Vagina (tissue), 2 donors: ENCODE data around the gene APBB2. TPM values are rescaled to one million over a fixed set of nuclear protein-coding genes. Genes with fewer than 3 reads are reported as not detected.

Source experiments
- DNase-seq, 2 donors: peaks; one replicate each; pipeline ENCODE4 v3.0.0-alpha.2; 2017; ENCODE audit errors: extremely low spot score in 2 of 2
- H3K27ac ChIP-seq: fragments of 200-600 bp; sonication (generic); one replicate; pipeline ENCODE4 v1.5.1; 2019
- H3K27me3 ChIP-seq: fragments of 200-600 bp; sonication (generic); one replicate; pipeline ENCODE4 v1.5.1; 2019
- H3K36me3 ChIP-seq, 2 donors: fragments of 200-600 bp; sonication (generic); one replicate each; pipeline ENCODE4 v1.5.1; 2017 to 2019
- H3K4me1 ChIP-seq: fragments of 200-600 bp; sonication (generic); one replicate; pipeline ENCODE4 v1.5.1; 2019
- H3K4me3 ChIP-seq, 2 donors: fragments of 200-600 bp; sonication (generic); 1 replicate in 1 of 2; 2 replicates in 1 of 2; pipeline ENCODE4 v1.5.1; 2016 to 2019
- H3K9me3 ChIP-seq: fragments of 200-600 bp; sonication (generic); one replicate; pipeline ENCODE4 v1.5.1; 2019
- POLR2A ChIP-seq, 2 donors: fragments of 450-650 bp; IDR thresholded peaks; one replicate each; pipeline ENCODE4 v1.6.1; 2017; ENCODE audit warnings: antibody characterized with exemption in 2 of 2, mild to moderate bottlenecking in 2 of 2, moderate library complexity in 2 of 2
- POLR2AphosphoS5 ChIP-seq, 2 donors: sonication (generic); formaldehyde crosslinking; IDR thresholded peaks; one replicate each; pipeline ENCODE4 v1.9.0; 2017; ENCODE audit warnings: antibody characterized with exemption in 2 of 2, mild to moderate bottlenecking in 2 of 2, low read depth in 1 of 2; ENCODE audit not compliant: insufficient read depth in 1 of 2
- intact Hi-C: fragments of 100-400 bp; cut with DNase I; formaldehyde crosslinking; loops from one replicate; pipeline ENCODE4 v1.15.1; 2023
- total RNA-seq: library from RNA; depleted of rRNA; stranded (reverse); fragments of >200 nt; gene quantifications from one replicate; pipeline ENCODE4 v1.2.3, GENCODE V29; 2016
- TF ChIP-seq, protein P1 (sequence below), 3 experiments: fragments of 450-650 bp in 2 of 3; fragments of 200-600 bp in 1 of 3; sonication (generic) in 1 of 3; IDR thresholded peaks; one replicate each; pipeline ENCODE4 v1.5.1; 2017 to 2019; ENCODE audit warnings: antibody characterized with exemption in 3 of 3, mild to moderate bottlenecking in 2 of 3, moderate library complexity in 2 of 3

APBB2 gene
- total RNA-seq, 1 donor from 2014 or later = 68.8 TPM

DNA sequence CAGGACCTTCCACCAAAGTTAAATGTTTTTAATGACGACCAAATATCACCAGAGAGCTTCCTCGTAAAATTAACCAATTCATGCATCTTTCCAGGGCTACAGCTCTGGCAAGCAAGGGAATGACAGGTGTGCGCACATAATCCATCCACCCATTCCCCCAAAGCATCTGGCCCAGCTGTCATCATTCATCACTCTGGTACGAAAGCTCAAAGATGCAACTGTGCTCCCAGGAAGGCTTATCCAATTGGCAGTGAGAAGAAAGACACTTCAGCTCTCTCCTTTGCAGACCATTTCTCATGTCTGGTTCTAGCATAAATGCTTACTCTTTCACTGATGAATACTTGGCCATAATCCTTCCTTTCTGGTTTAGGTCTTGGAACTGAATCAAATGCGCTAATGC lies 325.4 kb downstream of the APBB2 start:
- no peak for TF ChIP-seq POLR2AphosphoS5 (IDR thresholded peaks at IDR 0.05; ENCODE audit: insufficient read depth in 1 of 2, low read depth in 1 of 2)
- no peak for TF ChIP-seq POLR2A (IDR thresholded peaks at IDR 0.05)
- TF ChIP-seq, protein P1, sequence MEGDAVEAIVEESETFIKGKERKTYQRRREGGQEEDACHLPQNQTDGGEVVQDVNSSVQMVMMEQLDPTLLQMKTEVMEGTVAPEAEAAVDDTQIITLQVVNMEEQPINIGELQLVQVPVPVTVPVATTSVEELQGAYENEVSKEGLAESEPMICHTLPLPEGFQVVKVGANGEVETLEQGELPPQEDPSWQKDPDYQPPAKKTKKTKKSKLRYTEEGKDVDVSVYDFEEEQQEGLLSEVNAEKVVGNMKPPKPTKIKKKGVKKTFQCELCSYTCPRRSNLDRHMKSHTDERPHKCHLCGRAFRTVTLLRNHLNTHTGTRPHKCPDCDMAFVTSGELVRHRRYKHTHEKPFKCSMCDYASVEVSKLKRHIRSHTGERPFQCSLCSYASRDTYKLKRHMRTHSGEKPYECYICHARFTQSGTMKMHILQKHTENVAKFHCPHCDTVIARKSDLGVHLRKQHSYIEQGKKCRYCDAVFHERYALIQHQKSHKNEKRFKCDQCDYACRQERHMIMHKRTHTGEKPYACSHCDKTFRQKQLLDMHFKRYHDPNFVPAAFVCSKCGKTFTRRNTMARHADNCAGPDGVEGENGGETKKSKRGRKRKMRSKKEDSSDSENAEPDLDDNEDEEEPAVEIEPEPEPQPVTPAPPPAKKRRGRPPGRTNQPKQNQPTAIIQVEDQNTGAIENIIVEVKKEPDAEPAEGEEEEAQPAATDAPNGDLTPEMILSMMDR (IDR thresholded peaks at IDR 0.05) = no peak
- Histone ChIP-seq H3K9me3 (no peaks in the 10 kb centered on the region), H3K4me1 (no peaks in the 10 kb centered on the region), H3K36me3 (peaks cover 0 to 27% of the 10 kb centered on the region in 2 donors), H3K27me3 (no peaks in the 10 kb centered on the region), H3K27ac (no peak overlapping the region), H3K4me3 (no peak overlapping the region)
- DNase-seq = no peak
- intact Hi-C loops = no loop called here

DNA sequence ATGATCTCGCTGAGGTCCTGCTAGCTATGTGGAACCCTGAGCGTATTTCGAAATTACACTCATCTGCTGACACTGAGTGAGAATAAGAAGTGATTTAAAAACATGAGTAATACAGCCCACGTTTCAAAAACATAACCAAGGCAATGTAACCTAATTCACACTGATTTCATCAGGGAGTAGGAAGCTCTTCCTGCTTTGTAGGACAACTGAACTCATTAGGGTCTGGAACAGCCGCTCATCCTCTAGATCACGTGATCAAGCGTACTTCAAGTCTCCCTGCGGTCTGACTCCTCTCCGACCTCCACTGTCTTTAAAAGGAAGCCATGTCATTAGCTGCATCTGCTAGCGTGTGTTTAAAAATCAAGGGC lies 326.6 kb downstream of the APBB2 start:
- H3K27ac ChIP-seq = no peak overlapping the region
- TF ChIP-seq POLR2AphosphoS5 (IDR thresholded peaks at IDR 0.05; ENCODE audit: insufficient read depth in 1 of 2, low read depth in 1 of 2) (no peak), POLR2A (IDR thresholded peaks at IDR 0.05) (no peak)
- TF ChIP-seq, protein P1 (IDR thresholded peaks at IDR 0.05) = no peak

DNA sequence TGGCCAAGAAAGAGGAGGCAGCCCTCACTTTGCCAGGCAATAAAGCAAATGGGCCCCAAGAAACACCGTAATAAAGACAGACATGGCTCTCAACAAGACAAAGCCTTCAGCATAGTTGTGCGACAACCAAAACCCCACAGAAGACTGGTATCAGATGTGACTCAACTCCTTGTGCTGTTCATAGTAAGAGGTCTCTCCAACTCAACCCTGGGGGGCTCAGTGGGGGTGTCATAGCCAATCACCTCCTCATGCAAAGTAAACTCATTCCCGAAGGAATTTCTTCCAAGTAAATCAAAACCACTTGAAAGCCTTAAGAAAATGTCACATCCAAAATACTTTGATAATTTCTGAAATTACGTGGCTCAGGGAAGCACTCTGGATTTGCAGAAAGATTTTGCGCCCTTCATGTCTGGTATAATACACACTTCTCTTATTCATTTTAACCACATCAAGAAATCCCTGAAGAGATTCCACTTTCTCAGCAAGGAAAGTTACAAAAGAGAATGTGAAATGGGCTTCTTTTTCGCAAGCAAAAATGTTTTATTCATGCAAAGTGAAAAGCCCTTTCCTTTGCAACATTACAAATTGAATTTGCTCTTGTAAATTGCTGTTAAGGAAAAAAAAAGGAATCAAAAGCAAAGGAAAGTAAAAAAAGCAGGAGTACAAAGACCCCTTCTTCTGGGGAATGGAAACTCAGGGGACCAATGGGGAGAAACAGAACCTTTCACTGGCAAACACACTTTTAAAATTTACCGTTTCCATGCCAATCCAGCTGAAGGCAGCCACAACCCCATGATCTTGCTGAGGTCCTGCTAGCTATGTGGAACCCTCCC lies 327.2 kb downstream of the APBB2 start:
- Histone ChIP-seq H3K27ac (no peak overlapping the region), H3K9me3 (no peaks in the 10 kb centered on the region), H3K4me1 (no peaks in the 10 kb centered on the region), H3K36me3 (peaks cover 0 to 15% of the 10 kb centered on the region in 2 donors), H3K4me3 (no peak overlapping the region), H3K27me3 (no peaks in the 10 kb centered on the region)
- TF ChIP-seq, protein P1 (IDR thresholded peaks at IDR 0.05) = no peak
- TF ChIP-seq POLR2AphosphoS5 (IDR thresholded peaks at IDR 0.05; ENCODE audit: insufficient read depth in 1 of 2, low read depth in 1 of 2) (no peak), POLR2A (IDR thresholded peaks at IDR 0.05) (no peak)
- intact Hi-C loops = no loop called here
- DNase-seq = no peak

More for the DNA sequence above, 326.6 kb downstream of the APBB2 start:
- intact Hi-C loops = no loop called here
- no peak for DNase-seq
- Histone ChIP-seq H3K4me3 (no peak overlapping the region), H3K27me3 (no peaks in the 10 kb centered on the region), H3K4me1 (no peaks in the 10 kb centered on the region), H3K36me3 (peaks cover 0 to 20% of the 10 kb centered on the region in 2 donors), H3K9me3 (no peaks in the 10 kb centered on the region)

DNA sequence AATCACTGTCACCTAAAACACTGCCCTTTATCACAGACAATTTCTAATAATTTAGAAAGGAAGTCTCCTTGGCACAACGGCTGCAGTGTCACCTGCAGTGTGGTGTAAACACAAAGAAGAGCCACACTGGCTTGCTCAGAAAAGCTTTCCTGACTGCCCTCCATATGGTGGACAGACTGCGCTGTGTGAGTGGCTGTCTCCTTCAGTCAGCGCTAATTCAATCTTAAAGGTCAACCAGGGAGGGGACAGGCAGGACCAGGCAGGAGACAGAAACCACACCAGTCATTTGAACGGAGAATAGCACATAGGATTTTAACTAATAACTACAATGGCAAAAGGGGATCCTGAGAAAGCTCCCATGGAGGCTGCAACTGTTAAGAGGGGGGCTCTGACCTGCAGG lies 332.5 kb downstream of the APBB2 start:
- Histone ChIP-seq H3K36me3 (peaks cover 0 to 5% of the 10 kb centered on the region in 2 donors), H3K27me3 (no peaks in the 10 kb centered on the region), H3K9me3 (no peaks in the 10 kb centered on the region), H3K27ac (no peak overlapping the region), H3K4me1 (no peaks in the 10 kb centered on the region), H3K4me3 (no peak overlapping the region)
- intact Hi-C loops = no loop called here
- TF ChIP-seq, protein P1 (IDR thresholded peaks at IDR 0.05) = no peak
- no peak for TF ChIP-seq POLR2A (IDR thresholded peaks at IDR 0.05)
- no peak for TF ChIP-seq POLR2AphosphoS5 (IDR thresholded peaks at IDR 0.05; ENCODE audit: insufficient read depth in 1 of 2, low read depth in 1 of 2)
- no peak for DNase-seq

DNA sequence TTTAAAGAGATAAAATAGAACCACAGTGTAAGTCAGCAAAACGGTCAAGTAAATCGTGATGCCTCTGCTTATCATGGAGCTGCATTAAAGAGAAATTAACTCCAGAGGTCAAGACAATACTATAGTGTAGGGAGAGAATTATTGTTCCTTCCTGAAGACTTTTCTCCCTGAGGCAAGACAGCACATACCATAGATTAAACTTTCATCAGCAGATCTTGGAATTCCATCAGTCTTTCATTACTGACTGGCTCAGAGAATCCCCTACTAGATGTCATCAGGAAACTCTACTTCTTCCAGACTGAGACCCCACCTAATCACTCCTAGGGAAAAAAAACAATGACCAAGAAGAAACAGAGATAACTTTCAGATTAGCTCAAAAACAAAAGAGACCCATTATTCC lies 333.2 kb downstream of the APBB2 start:
- Histone ChIP-seq H3K9me3 (no peaks in the 10 kb centered on the region), H3K27ac (no peak overlapping the region), H3K27me3 (no peaks in the 10 kb centered on the region), H3K4me1 (no peaks in the 10 kb centered on the region), H3K4me3 (no peak overlapping the region), H3K36me3 (peaks cover 0 to 5% of the 10 kb centered on the region in 2 donors)
- no peak for DNase-seq
- intact Hi-C loops = no loop called here
- TF ChIP-seq, protein P1 (IDR thresholded peaks at IDR 0.05) = no peak
- no peak for TF ChIP-seq POLR2AphosphoS5 (IDR thresholded peaks at IDR 0.05; ENCODE audit: insufficient read depth in 1 of 2, low read depth in 1 of 2)
- TF ChIP-seq POLR2A (IDR thresholded peaks at IDR 0.05) = no peak
